Measurements from ENCODE around the gene RDH13.
"Not testable (repeated sequence)": the region's sequence is repeated elsewhere in the genome, so short reads cannot be mapped to it uniquely, and the experiment has no call there.

The RDH13 gene

DNA sequence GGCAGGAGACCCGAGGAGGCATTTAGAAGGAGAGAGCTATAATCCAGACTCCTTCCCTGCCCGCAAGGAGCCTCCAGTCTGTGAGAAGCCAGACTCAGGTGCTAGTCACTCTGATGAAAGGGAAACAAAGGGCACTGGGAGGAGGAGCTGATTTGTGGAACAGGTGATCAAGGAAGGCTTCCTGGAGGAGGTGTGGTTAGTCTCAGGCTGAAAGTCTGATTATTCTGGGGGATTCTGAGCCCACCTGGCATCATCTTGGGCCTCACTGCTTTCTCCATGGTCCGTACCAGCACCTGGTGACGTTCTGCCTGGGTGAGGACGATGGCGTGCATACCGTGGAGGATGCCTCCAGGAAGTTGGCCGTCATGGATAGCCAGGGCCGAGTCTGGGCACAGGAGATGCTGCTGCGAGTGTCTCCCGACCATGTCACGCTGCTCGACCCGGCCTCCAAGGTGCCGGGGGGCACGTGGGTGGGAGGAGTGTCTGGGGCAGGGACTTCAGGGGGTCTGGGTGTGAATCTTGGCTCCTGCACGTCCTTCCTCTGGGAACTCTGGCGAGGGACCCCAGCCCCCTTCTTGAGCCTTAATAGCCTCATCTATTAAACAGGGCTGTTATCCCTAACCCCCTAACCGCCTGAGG lies 16.6 kb upstream of the RDH13 start:
- no peak for DNase-seq (ENCODE audit: low read depth in 1 of 2, low spot score in 1 of 2)

DNA sequence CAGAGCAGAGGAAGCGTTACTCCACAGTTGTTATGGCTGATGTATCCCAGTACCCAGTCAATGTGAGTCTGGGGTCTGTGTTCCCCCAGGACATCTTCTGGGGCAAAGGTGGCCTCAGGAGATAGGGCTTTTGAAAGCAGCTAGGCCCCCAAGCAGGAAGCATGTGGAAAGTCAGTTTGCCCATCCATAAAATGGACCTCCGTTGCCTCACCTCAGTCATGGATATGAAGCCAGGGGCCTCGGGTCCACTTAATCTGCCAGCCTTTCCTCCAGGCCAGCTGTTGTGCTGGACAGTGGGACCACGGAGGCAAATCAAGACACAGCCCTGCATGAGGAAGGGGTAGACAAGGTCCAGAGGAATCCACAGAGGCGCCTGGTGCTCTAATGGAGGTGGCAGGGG lies 16.0 kb upstream of the RDH13 start:
- DNase-seq (ENCODE audit: low read depth in 1 of 2, low spot score in 1 of 2): no peak

DNA sequence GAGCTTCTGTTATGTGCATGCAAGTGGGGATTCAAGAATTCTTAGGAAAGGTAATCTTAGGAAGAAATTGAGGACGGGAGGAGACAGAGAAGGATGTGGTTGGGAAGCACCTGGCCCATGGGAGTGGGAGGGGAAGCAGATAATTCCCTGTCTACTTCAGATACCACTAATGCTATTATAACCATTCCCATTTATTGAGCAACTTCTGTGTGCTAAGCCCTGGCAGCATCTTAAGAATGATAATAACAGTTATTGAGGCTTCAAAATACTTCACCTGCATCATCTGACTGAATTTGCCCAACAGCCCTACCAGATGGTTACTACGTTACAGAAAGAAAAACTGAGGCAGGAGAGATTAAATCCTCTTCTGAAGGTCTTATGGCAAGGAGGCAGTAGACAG lies 14.2 kb upstream of the RDH13 start:
- no peak for DNase-seq (ENCODE audit: low read depth in 1 of 2, low spot score in 1 of 2)

DNA sequence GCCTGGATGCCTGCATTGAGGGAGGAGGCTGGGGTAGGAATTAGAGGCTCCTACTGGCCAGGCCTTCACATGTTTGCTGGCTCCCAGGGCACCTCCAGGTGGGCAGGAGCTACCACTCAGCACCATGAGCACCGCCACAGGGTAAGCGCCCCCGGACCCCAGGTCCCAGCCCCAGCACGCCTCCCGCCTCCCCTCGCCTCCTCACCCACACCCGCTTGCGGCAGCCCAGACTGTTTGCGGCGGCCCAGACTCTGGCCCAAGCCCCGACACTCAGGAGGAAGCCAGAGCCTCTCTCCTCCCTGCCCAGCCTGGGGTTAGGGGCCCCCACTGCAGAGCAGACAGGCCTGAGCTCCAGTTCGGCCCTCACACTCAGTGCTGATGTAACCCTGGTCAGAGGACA lies 13.4 kb upstream of the RDH13 start:
- DNase-seq (ENCODE audit: low read depth in 1 of 2, low spot score in 1 of 2): no peak

DNA sequence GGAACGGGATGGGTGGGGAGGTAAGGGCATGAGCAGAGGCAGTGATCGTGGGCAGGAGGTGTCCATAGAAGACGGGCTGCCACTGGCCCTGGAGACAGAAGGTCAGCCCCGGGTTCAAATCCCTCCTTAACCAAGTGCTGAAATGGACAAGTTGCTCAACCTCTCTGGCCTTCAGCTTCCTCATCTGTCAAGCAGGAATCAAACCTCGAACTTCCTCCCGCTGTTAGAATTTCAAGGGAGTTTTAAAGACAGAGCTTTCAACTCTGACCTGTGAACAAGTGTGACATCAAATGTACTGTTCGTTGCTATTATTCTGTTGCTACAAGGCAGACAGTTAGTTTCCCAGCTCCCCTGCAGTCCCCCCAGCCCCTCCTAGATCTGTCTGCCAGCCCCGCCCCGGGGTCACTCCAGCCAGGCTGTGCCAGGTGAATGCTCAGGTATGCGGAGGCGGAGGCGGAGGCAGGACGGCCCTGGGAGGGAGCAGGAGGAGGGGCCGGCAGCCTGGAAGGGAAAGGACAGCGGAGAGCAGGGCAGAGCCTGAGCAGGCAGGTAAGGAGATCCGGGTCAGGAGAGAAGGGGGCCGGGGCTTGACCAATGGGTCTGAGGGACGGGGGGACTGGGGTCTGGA lies 12.5 kb upstream of the RDH13 start, which contains the start of gene EPS8L1:
Gene EPS8L1 (plus strand): TSS at position 499 of the 628 bp plus-strand sequence. CDS start 576 bp downstream, outside the sequence.
- no peak for DNase-seq (ENCODE audit: low read depth in 1 of 2, low spot score in 1 of 2)

DNA sequence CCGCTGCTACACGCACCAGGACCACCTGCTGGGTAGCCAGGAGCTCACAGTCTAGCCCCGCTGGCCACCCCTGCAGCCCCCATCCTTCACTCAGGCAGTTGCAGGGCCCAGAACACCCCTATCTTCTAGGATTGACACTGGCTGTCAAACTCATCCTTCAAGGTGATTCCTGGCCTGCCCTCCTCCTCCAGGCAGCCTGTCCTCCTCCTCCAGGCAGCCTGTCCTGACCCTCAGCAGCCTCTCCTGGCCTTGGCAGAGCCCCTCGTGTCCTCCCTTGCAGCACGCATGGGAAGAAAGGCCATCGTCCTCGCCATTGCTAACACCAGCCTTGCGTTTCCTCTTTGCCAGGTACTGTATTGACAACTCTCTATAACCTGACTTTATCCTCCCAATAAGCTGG lies 9.0 kb upstream of the RDH13 start:
- DNase-seq (ENCODE audit: low read depth in 1 of 2, low spot score in 1 of 2): no peak

DNA sequence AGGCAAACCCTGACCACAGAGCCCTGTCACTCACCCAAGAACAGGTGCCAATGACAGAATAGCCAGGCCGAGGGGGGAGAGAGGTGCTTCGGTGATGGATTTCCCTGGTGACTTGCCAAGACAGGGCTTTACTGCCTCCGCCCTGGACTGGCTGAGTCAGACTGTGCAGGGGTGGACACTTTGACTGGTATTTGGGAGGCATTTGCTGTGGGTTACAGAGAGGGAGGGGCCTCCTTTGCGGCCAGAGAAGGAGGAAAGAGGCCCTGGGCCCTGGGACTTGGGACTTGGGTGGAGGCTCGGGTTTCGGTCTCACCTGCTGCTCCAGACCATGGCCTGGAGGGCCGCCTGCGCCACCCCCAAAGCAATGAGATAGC lies 8.2 kb upstream of the RDH13 start:
- DNase-seq (ENCODE audit: low read depth in 1 of 2, low spot score in 1 of 2): no peak

DNA sequence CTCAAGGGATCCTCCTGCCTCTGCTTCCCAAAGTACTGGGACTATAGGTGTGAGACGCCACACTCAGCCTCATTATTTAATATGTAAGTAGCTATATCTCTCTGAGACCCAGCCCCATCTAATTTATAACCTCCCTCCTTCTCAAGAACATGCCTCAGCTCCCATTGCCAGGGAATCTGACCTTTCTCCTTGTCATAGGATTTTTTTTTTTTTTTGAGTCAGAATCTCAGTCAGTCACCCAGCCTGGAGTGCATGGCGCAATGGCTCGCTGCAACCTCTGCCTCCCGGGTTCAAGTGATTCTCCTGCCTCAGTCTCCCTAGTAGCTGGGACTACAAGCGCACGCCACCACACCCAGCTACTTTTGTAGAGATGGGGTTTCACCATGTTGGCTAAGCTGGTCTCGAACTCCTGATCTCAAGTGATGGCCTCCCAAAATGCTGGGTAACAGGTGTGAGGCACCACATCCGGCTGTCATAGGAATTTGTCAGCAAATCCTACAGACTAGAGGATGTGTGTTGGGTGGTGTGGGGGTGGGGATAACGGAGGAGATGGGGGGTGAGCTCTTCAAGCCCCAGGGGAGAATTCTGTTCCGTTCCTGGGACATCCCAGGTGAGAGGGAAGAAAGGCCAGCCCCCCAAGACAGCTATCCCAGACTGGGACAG lies 7.6 kb upstream of the RDH13 start:
- no peak for DNase-seq (ENCODE audit: low read depth in 1 of 2, low spot score in 1 of 2)

DNA sequence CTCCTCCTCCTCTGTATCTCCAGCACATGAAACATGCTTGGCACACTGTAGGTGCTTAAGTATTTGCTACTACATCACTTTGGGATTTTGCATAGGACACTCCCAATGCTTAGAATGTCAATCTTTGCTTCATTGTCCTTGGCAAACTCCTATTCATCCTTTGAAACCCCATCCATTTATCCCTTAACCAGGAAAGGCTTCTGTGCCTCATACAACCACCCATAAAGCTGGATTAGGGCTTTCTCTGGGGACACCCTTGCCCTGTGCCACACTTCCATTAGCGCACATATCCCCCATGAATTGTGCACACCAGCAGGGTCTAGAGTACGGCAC lies 6.9 kb upstream of the RDH13 start:
- DNase-seq (ENCODE audit: low read depth in 1 of 2, low spot score in 1 of 2): no peak

DNA sequence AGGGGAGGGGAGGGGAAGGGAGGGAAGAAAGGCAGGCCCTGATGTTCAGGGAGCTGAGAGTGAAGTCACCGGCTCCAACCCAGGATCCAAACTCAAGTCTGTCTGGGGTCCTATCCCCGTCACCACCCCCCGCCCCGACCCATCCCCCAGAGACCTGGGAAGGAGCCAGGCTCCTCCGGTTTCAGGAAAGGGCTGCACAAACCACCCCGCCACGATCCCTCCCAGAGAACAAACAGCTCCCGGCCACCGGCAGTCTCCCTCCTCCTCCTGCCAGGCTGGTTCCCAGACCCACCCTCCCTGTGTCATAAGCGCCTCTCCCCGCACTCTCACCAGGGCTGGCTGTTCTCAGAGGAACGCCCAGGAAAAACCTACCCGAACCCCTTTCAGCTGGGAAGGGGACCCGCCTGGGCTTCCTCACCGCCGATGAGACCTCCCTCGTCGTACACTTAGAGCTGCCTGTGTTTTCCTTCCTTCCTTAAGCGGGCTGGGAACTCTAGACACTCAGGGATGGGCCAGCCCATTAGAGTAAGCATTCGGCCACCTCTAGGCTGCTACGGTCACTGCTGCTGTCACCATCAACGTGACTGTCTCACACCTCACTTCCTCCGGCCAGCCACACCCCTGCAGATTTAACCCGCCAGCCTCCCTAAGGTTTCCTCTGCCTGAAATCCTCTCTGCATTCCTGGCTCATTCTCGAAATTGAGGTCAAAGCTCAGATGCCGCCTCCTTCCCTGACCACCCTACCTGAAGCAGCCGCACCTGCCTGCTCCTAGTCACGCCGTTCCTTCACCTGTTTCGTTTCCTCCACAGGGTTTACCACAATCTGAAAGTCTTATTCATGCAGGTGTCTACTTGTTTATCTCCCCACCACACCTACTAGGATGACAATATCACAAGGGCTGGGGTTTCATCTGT lies 6.3 kb upstream of the RDH13 start:
- no peak for DNase-seq (ENCODE audit: low read depth in 1 of 2, low spot score in 1 of 2)

DNA sequence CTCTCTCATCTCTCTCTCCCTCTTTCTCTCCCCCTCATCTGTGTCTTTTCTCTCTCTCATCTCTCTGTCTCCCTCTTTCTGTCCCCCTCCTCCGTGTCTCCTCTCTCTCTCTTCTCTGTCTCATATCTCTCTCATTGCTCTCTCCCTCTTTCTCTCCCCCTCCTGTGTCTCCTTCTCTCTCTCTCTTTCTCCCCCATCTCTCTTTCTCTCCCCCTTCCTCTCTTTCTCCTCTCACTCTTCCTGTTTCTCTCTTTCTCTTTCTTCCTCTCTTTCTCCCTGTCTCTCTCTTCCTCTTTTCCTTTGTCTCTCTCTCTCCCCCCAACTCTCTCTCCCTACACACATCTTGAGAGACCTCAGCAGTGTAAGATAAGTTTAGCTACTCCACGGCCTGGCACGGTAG lies 4.9 kb upstream of the RDH13 start:
- DNase-seq (ENCODE audit: low read depth in 1 of 2, low spot score in 1 of 2): no peak

DNA sequence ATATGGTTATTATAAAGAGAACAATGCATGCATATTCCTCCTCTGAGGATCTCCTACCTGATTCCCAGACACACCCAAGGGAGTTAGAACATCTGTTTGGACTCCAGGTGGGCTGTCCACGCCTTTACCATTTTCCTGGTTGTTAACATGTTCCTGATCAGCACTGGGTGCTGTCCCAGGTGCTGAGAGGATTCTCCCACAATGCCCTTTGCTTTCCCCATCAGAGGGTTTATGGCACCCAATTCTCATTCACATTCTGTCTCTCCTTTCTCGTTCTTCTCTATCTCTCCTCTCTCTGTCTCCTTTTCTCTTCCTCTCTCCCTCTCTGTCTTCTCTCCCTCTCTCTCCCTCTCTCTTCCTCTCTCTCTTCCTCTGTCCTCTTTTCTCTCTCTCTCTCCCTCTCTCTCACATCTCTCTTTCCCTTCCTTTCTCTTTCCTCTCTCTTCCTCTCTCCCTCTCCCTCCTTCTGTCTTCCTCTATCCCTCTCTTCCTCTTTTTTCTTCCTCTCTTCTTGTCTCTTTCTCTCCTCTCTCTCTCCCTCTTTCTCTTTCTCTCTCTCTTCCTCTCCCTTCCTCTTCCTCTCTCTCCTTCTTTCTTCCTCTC lies 3.3 kb upstream of the RDH13 start:
- DNase-seq (ENCODE audit: low read depth in 1 of 2, low spot score in 1 of 2): no peak

DNA sequence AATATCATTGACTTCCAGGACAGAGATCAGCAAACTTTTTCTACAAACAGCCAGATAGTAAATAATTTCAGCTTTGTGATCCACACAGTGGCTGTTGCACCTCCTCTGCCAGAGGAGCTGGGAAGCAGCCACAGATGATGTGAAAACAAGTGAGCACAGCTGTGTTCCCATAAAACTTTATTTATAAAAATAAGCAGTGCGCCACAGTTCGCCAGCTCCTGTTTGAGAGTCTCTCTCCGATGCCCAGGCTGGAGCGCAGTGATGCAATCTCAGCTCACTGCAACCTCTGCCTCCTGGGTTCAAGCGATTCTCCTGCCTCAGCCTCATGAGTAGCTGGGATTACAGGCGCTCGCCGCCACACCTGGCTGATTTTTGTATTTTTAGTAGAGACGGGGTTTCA lies 2.6 kb upstream of the RDH13 start:
- not testable (repeated sequence) for DNase-seq (ENCODE audit: low read depth in 1 of 2, low spot score in 1 of 2)

DNA sequence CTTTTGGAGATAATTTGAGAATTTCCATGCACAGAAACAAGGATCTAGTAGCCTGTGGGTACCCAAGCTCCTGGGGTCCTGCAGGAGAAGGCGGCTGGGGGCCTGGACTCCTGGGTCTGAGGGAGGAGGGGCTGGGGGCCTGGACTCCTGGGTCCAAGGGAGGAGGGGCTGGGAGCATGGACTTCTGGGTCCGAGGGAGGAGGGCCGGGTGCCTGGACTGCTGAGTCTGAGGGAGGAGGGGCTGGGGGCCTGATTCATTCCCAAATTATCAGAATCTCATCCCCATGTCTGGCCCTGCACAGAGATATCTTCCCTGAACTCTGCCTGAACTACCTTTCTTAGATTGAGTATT lies 520 bp upstream of the RDH13 start:
- DNase-seq (ENCODE audit: low read depth in 1 of 2, low spot score in 1 of 2): no peak

DNA sequence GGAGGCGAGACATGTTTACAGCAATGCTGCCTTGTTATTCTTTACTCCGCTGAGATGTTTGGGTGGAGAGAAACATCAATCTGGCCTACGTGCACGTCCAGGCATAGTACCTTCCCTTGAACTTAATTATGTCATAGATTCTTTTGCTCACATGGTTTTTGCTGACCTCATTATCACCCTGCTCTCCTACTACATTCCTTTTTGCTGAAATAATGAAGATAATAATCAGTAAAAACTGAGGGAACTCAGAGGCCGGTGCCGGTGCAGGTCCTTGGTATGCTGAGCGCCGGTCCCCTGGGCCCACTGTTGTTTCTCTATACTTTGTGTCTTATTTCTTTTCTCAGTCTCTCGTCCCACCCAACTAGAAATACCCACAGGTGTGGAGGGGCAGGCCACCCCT lies 2.7 kb downstream of the RDH13 start:
- DNase-seq (ENCODE audit: low read depth in 1 of 2, low spot score in 1 of 2): not testable (repeated sequence)

DNA sequence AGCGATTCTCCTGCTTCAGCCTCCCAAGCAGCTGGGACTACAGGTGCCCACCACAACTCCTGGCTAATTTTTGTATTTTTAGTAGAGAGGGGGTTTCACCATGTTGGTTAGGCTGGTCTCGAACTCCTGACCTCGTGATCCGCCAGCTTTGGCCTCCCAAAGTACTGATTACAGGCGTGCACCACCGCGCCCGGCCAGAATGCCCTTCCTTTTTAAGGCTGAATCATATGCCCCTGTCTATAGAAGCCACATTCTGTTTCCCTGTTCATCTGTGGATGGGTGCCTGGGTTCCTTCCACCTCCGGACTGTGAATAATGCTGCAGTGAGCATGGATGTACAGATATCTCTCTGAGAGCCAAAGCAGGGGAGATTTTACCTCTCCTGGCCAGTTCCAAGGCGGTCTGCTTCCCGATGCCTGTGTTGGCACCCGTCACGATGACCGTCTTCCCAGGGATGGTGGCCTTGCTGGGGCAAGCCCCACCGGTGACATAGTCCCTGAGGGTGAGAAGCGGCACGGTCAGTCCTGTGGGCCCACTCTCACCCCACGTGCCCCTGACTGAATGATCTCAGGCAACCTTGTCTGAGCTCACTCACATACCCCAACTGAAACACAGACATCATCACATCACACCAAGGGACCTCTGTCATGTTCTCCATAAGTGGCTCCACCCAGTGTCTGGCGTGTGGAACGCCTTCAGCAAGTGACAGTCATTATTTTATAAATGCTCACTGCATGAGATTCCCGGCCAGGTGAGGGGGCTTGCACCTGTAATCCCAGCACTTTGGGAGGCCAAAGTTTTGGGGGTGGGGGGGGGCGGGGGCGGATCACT lies 4.0 kb downstream of the RDH13 start:
- DNase-seq (ENCODE audit: low read depth in 1 of 2, low spot score in 1 of 2): no peak

DNA sequence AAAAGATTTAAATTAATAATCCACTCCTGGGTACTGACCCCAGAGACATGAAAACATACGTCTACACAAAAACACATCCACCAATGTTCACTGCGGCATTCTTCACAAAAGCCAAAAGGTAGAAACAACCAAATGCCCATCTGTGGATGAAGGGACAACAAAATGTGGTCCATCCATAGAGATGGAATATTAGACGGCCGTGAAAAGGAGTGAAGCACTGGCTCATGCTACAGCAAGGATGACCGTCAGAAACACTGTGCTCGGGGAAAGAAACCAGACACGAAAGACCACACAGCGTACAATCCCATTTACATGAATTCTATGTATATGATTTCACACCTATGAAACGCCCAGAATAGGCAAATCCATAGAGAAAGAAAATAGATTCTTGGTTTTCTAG lies 6.1 kb downstream of the RDH13 start:
- DNase-seq (ENCODE audit: low read depth in 1 of 2, low spot score in 1 of 2): no peak

DNA sequence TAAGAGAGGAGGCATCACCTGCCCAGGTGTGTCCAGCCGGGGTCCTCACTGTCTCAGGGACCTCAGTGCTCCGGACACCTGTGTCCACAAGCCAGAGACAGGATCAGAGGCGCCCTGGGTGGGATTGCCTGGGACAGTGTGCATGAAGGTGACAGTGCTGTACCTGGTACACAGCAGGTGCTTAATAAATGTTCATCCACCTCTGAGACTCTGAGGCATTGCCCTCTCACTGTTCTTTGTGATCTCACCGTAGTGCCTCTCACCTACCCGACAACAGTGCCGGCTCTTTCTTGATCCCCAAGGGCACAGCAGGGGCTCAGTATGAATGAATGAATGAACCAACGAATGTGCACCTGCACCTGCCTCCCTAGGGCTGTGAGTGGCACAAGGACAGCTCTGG lies 9.2 kb downstream of the RDH13 start:
- DNase-seq (ENCODE audit: low read depth in 1 of 2, low spot score in 1 of 2): no peak

DNA sequence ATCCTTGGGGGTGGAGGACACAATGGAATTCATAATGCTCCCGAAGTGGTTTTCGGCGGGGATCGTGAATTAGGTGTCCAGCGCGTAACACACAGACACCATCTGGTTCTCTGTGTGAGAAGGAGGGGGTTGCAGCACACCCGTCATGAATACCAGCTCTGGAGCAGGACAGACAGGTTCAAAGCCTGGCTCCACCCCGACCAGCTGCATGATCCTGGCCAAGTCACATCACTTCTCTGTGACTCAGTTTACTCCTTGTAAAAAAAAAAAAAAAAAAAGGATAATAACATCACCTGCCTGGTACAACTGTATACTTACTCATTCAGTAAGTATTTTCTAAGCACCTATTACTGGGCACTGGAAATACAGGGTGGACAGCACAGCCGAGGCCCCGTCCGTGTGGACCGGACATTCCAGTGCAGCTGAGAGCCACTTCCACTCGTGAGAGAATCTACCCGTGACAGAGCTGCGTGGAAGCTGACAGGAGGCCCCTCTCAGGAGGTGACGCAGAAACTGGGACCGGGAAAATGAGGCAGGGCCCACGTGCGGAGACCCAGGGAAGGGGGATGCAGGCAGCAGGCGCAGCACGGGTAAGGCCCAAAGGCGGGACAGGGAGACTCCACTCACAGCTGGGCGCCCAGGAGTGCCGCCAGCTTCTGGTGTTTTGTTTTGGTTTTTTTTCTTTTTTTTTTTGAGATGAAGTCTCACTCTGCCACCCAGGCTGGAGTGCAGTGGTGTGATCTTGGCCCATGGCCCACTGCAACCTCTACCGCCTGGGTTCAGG lies 12.0 kb downstream of the RDH13 start:
- no peak for DNase-seq (ENCODE audit: low read depth in 1 of 2, low spot score in 1 of 2)

DNA sequence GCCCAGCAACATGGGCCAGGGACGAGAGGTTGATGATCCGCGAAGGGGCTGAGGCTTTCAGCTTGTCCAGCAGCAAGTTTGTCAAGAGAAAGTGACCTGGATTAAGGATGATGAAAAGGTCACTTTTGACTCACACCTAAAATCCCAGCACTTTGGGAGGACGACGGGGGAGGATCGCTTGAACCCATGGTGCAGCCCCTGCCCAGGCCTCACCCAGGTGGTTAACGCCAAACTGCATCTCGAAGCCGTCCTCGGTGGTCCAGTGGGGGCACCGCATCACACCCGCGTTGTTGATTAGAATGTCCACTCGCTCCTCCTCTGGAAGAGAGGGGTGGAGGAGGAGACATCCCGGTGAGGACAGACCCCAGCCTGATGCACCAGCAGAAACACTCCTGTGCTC lies 14.5 kb downstream of the RDH13 start:
- no peak for DNase-seq (ENCODE audit: low read depth in 1 of 2, low spot score in 1 of 2)
